Common myeloid progenitor, CD34-positive (primary cell): Measurements from ENCODE around the gene PVALEF.

ENCODE experiments used
- CTCF ChIA-PET: fragments of 350-600 bp; sonication (Branson Sonifier 250); formaldehyde crosslinking; loops from one replicate; lab custom pipeline; 2021; ENCODE audit warnings: antibody characterized with exemption; lab: Charles Lee
- POLR2A ChIA-PET: fragments of 350-600 bp; sonication (Branson Sonifier 250); formaldehyde crosslinking; loops from one replicate; lab custom pipeline; 2021; ENCODE audit warnings: antibody characterized with exemption; lab: Charles Lee
- DNase-seq, 3 donors: peaks; one replicate each; pipeline versions ENCODE4 v3.0.0 to v3.0.0-alpha.2; 2013
- H3K27ac ChIP-seq, 2 experiments: 1 replicate in 1 of 2; 2 replicates in 1 of 2; pipeline ENCODE4 v1.7.0; 2013; ENCODE audit warnings: inconsistent platforms in 2 of 2, low read length in 2 of 2, mild to moderate bottlenecking in 2 of 2, low read depth in 1 of 2, moderate library complexity in 1 of 2; ENCODE audit not compliant: severe bottlenecking in 2 of 2, insufficient read depth in 1 of 2, poor library complexity in 1 of 2
- H3K27me3 ChIP-seq, 5 experiments: replicated peaks in 2 of 5; 1 replicate in 3 of 5; 2 replicates in 2 of 5; pipeline versions ENCODE4 v1.6.1 to v1.7.0; 2013; ENCODE audit warnings: low read length in 4 of 5, mild to moderate bottlenecking in 2 of 5, moderate library complexity in 2 of 5, inconsistent platforms in 1 of 5; ENCODE audit not compliant: insufficient read depth in 5 of 5, control insufficient read depth in 4 of 5
- H3K36me3 ChIP-seq, 4 experiments: 1 replicate in 2 of 4; 2 replicates in 2 of 4; pipeline versions ENCODE4 v1.6.1 to v1.7.0; 2013; ENCODE audit warnings: low read length in 3 of 4, control low read depth in 1 of 4, mild to moderate bottlenecking in 1 of 4; ENCODE audit not compliant: control insufficient read depth in 4 of 4, insufficient read depth in 4 of 4
- H3K4me1 ChIP-seq, 4 experiments: 1 replicate in 3 of 4; 2 replicates in 1 of 4; pipeline versions ENCODE4 v1.6.1 to v1.7.1; 2013; ENCODE audit warnings: low read length in 3 of 4, mild to moderate bottlenecking in 3 of 4, control low read depth in 1 of 4, inconsistent platforms in 1 of 4, moderate library complexity in 1 of 4; ENCODE audit not compliant: control insufficient read depth in 4 of 4, insufficient read depth in 4 of 4; ENCODE audit errors: control extremely low read depth in 1 of 4
- H3K4me3 ChIP-seq, 7 experiments: 1 replicate in 4 of 7; 2 replicates in 3 of 7; pipeline versions ENCODE4 v1.5.1 to v1.7.0; 2013; ENCODE audit warnings: mild to moderate bottlenecking in 7 of 7, low read length in 6 of 7, moderate library complexity in 6 of 7, inconsistent platforms in 2 of 7, low read depth in 2 of 7, control low read depth in 1 of 7; ENCODE audit not compliant: insufficient read depth in 4 of 7, control insufficient read depth in 1 of 7; ENCODE audit errors: extremely low read depth in 1 of 7
- H3K9me3 ChIP-seq, 5 experiments: 1 replicate in 4 of 5; 2 replicates in 1 of 5; pipeline versions ENCODE4 v1.6.1 to v1.7.1; 2013; ENCODE audit warnings: low read length in 4 of 5, mild to moderate bottlenecking in 2 of 5, inconsistent platforms in 1 of 5, low read depth in 1 of 5, moderate library complexity in 1 of 5; ENCODE audit not compliant: control insufficient read depth in 4 of 5, insufficient read depth in 2 of 5; ENCODE audit errors: control extremely low read depth in 1 of 5
- WGBS: methylation state at CpG from one replicate; pipeline ENCODE4 v1.1.5; 2013; ENCODE audit not compliant: insufficient coverage; 5-methylcytosine and 5-hydroxymethylcytosine counted together

PVALEF gene

DNA sequence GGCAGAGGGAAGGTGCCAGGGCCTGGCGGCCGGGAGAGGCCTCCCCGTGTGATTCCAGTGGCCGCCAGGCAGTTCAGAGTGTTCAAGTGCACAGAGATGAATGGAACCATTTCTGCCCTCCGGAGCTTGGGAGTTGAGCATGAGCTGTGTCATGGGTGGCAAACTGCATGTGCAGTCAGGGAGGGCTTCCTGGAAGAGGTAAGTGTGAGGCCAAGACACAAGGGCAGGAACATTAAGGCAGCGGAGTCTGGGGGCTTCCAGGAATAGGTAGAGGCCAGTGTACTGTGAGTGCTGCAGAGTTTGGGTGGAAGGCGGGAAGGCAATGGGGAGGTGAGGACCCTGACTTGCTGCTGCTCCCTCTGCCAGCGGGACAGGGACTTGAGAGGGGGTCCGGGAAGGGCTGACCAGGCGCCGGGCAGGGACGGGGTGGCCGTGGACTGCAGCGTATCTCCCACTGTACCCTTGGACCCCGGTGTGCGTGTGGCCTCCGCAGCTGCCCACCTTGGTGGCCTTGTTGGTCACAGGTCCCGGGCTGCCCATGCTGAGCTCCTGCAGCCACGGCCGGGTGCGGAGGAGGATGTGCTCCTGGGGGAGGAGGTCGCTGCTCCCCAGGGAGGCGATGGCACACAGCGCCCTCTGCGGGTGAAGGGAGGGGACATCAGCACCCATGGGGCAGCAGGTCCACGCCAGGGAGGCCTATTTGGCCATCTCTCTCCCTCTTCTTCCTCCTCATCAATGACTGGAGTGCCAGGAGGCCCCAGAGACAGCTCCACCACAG, 64.9 kb downstream of the PVALEF start:
- Histone ChIP-seq H3K4me1 (peaks cover 0 to 19% (median 12%) of the 10 kb centered on the region in 4 experiments), H3K27ac (no peak overlapping the region), H3K27me3 (no peaks in the 10 kb centered on the region), H3K36me3 (peaks cover 8 to 58% (median 38%) of the 10 kb centered on the region in 4 experiments), H3K4me3 (no peak overlapping the region), H3K9me3 (peaks cover 0 to 4% (median 0%) of the 10 kb centered on the region in 5 experiments)
- DNase-seq, result no peak
- 97% methylated on average over 24 of the region's 26 CpGs for WGBS
- POLR2A ChIA-PET, result no interaction called here
- CTCF ChIA-PET, result interaction anchor here (1.0 to 4.9 kb wide), 7 partner anchors 8 to 88 kb away, joined by 3 to 22 read pairs (median 3); partner anchors contain the start of genes NDUFAF8 and TEPSIN

DNA sequence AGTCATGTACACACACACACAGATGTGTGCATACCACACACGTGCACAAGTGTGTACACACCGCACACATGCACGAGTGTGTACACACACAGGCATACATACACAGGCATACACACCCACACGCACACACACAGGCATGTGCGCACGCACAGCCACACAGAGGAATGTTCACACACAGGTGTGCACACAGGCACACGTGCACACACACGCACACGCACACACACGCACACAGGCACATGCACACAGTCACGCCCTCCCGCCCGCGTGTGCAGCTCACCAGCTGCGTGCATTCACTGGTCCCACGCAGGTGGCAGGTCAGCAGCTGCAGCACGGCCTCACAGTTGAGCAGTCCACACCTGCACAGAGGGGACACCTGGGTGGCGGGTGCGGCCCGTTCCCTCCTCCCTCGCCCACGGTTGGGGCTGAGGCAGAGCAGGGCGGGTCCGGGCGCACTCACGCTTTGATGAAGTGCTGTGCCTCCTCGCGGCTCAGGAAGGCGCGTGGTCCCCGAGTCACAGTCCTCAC, 65.9 kb downstream of the PVALEF start:
- Histone ChIP-seq H3K9me3 (peaks cover 0 to 4% (median 0%) of the 10 kb centered on the region in 5 experiments), H3K36me3 (peaks cover 8 to 66% (median 42%) of the 10 kb centered on the region in 4 experiments), H3K4me1 (peaks cover 0 to 19% (median 12%) of the 10 kb centered on the region in 4 experiments), H3K4me3 (no peak overlapping the region), H3K27me3 (no peaks in the 10 kb centered on the region), H3K27ac (no peak overlapping the region)
- no peak for DNase-seq
- CTCF ChIA-PET, result interaction anchor here (1.0 to 4.9 kb wide), 5 partner anchors 8 to 89 kb away, joined by 3 to 22 read pairs (median 3); partner anchors contain the start of gene CEP131
- POLR2A ChIA-PET, result no interaction called here
- 89% methylated on average over 26 of the region's 31 CpGs for WGBS

DNA sequence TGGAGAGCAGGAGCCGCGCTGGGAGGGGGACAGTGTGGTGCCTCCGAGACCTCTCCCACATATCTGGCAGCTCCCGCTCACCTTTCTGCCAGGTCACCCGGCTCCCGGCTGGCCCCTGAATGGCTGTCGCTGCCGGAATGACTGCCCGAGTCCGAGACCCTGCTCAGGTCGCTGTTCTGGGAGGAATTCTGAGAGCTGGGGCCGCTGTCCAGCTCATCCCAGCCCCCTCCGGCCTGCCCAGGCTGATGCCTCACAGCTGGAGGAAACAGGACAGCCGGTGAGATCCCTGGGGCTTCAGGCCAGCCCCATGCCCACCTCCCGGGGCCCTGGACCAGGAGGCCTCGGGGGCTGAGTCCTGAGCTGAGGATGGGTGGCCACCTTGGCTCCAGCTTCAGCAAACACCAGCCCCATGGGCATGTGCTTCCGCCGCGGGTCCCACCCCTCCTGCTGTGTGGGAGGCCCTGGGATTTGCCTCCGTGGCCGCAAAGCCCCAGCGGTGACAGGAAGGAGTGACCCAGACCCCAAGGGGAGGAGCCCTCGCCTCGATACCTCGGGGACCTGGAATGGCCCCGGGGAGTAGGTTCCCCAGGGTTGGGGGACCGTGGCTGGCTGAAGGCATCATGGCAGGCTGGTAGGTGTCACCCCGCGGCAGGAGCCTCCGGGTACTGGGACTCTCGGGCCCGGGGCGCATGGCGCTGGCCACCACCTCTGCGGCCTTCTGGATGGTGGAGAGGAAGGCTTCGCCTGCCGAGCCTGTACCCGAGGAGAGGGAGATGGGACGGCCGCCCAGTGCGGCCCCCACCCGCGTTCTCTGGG, 66.7 kb downstream of the PVALEF start:
- Histone ChIP-seq H3K4me3 (no peak overlapping the region), H3K36me3 (peaks cover 8 to 71% (median 45%) of the 10 kb centered on the region in 4 experiments), H3K27ac (no peak overlapping the region), H3K9me3 (peaks cover 0 to 2% (median 0%) of the 10 kb centered on the region in 5 experiments), H3K4me1 (peaks cover 0 to 19% (median 12%) of the 10 kb centered on the region in 4 experiments), H3K27me3 (no peaks in the 10 kb centered on the region)
- ChIA-PET CTCF (interaction anchor here (1.2 to 4.9 kb wide), 2 partner anchors 9 to 90 kb away, joined by 3 to 22 read pairs; partner anchors contain the start of gene CEP131), POLR2A (interaction anchor here (0.9 kb wide), 1 partner anchor 9 kb away, joined by 3 read pairs; the partner anchor contains the start of gene CEP131)
- no peak for DNase-seq
- WGBS, result 95% methylated on average over 34 of the region's 43 CpGs
